GM12878 (cell line): ENCODE data around the gene USP31.

ENCODE experiments used
- CBX3 ChIP-seq: fragments of 200-600 bp; sonication (generic); IDR thresholded peaks from 2 replicates; pipeline ENCODE4 v1.6.1; 2016; ENCODE audit warnings: low read depth, borderline replicate concordance
- KDM1A ChIP-seq: fragments of 200-600 bp; sonication (generic); IDR thresholded peaks from 2 replicates; pipeline ENCODE4 v1.6.1; 2016; ENCODE audit warnings: borderline replicate concordance
- MTA3 ChIP-seq: IDR thresholded peaks from 2 replicates; pipeline ENCODE4 v1.6.1; 2012; ENCODE audit warnings: low read length, inconsistent platforms, borderline replicate concordance
- NR2C2 ChIP-seq: IDR thresholded peaks from 2 replicates; pipeline ENCODE4 v1.6.1; 2011; ENCODE audit warnings: borderline replicate concordance, low read depth; ENCODE audit not compliant: control insufficient read depth, insufficient read length
- YY1 ChIP-seq: IDR thresholded peaks from 2 replicates; pipeline ENCODE4 v1.6.1; 2011; ENCODE audit warnings: low read depth, mild to moderate bottlenecking, low read length
- ZBTB33 ChIP-seq: fragments of 450-650 bp; IDR thresholded peaks from 2 replicates; pipeline ENCODE4 v1.6.1; 2017; ENCODE audit warnings: mild to moderate bottlenecking
- TF ChIP-seq, protein P1 (sequence below), 3 experiments: IDR thresholded peaks in 2 of 3; conservative IDR thresholded peaks in 1 of 3; 2 replicates each; pipeline ENCODE4 v1.5.1; 2011; ENCODE audit warnings: low read depth in 3 of 3, low read length in 3 of 3, mild to moderate bottlenecking in 3 of 3, control low read depth in 2 of 3, moderate library complexity in 2 of 3, inconsistent platforms in 1 of 3, mixed read lengths in 1 of 3; ENCODE audit not compliant: control insufficient read depth in 2 of 3, insufficient read depth in 1 of 3; ENCODE audit errors: extremely low read depth in 1 of 3

DNA sequence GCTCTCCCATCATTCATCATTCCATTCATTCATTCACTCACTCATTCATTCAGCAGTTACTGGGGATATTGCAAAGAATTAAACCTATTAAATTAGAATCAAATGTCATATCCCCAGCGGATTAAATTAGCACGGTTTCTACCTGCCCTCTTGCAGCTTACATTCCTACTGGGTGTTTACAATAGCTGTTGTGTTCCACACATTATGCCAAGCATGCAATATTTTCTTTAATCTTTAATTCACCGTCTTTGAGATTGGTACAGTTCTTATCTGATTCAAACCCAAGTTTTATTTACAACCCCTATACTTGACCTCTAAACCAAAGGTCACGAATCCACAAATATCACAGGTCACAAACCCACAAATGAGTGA is 727 bp upstream of the USP31 start:
- no peak for TF ChIP-seq KDM1A
- TF ChIP-seq CBX3 = no peak
- no peak for TF ChIP-seq NR2C2
- TF ChIP-seq, protein P1, sequence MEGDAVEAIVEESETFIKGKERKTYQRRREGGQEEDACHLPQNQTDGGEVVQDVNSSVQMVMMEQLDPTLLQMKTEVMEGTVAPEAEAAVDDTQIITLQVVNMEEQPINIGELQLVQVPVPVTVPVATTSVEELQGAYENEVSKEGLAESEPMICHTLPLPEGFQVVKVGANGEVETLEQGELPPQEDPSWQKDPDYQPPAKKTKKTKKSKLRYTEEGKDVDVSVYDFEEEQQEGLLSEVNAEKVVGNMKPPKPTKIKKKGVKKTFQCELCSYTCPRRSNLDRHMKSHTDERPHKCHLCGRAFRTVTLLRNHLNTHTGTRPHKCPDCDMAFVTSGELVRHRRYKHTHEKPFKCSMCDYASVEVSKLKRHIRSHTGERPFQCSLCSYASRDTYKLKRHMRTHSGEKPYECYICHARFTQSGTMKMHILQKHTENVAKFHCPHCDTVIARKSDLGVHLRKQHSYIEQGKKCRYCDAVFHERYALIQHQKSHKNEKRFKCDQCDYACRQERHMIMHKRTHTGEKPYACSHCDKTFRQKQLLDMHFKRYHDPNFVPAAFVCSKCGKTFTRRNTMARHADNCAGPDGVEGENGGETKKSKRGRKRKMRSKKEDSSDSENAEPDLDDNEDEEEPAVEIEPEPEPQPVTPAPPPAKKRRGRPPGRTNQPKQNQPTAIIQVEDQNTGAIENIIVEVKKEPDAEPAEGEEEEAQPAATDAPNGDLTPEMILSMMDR (IDR thresholded peaks at IDR 0.05 in 2 of 3, conservative IDR thresholded peaks at IDR 0.05 in 1 of 3; ENCODE audit: control insufficient read depth in 2 of 3, extremely low read depth in 1 of 3, insufficient read depth in 1 of 3, low read depth in 3 of 3, low read length in 3 of 3) = no peak
- no peak for TF ChIP-seq YY1
- TF ChIP-seq ZBTB33 = no peak
- TF ChIP-seq MTA3 = no peak
